PFSK-1 (cell line): Measurements from ENCODE around the gene BCAS3.
A peak's percentile ranks its signal among the peaks of the same experiment; 100 is the strongest.

Experiments used
- FOXP2 ChIP-seq: optimal IDR thresholded peaks from 2 replicates; pipeline ENCODE3; 2011; ENCODE audit warnings: borderline replicate concordance, control low read depth, inconsistent platforms; ENCODE audit not compliant: insufficient read depth; ENCODE audit errors: extremely low read length, extremely low read depth
- POLR2AphosphoS5 ChIP-seq: IDR thresholded peaks from 2 replicates; pipeline ENCODE4 v1.6.1; 2012; ENCODE audit warnings: low read depth, mild to moderate bottlenecking, control low read depth, low read length, moderate library complexity
- SIN3A ChIP-seq: IDR thresholded peaks from 2 replicates; pipeline ENCODE4 v1.6.1; 2012; ENCODE audit warnings: mild to moderate bottlenecking, low read length, moderate library complexity, borderline replicate concordance; ENCODE audit not compliant: insufficient read depth
- TAF1 ChIP-seq: IDR thresholded peaks from 2 replicates; pipeline ENCODE4 v1.6.1; 2012; ENCODE audit warnings: low read length, control low read depth, borderline replicate concordance; ENCODE audit not compliant: insufficient read depth
- TF ChIP-seq, protein P1 (sequence below), 2 experiments: IDR thresholded peaks; 2 replicates each; pipeline versions ENCODE4 v1.6.1 to v1.8.0; 2011 to 2012; ENCODE audit warnings: low read depth in 2 of 2, low read length in 2 of 2, control low read depth in 1 of 2, inconsistent platforms in 1 of 2, mild to moderate bottlenecking in 1 of 2, moderate library complexity in 1 of 2; ENCODE audit not compliant: insufficient read depth in 1 of 2

The BCAS3 gene

DNA sequence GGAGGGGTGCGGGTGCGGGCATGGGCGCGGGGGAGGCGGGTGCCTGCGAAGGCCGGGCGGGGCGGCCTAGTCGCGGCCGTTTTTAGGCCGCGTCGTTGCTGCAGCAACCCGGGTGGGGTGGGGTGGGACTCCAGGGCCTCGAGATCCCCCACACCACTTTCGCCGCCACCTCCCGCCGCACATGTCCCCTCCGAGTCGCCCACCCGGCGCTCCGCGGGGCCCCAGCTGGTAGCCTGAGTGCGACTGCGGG is 733.3 kb downstream of the BCAS3 start:
- TF ChIP-seq, protein P1, sequence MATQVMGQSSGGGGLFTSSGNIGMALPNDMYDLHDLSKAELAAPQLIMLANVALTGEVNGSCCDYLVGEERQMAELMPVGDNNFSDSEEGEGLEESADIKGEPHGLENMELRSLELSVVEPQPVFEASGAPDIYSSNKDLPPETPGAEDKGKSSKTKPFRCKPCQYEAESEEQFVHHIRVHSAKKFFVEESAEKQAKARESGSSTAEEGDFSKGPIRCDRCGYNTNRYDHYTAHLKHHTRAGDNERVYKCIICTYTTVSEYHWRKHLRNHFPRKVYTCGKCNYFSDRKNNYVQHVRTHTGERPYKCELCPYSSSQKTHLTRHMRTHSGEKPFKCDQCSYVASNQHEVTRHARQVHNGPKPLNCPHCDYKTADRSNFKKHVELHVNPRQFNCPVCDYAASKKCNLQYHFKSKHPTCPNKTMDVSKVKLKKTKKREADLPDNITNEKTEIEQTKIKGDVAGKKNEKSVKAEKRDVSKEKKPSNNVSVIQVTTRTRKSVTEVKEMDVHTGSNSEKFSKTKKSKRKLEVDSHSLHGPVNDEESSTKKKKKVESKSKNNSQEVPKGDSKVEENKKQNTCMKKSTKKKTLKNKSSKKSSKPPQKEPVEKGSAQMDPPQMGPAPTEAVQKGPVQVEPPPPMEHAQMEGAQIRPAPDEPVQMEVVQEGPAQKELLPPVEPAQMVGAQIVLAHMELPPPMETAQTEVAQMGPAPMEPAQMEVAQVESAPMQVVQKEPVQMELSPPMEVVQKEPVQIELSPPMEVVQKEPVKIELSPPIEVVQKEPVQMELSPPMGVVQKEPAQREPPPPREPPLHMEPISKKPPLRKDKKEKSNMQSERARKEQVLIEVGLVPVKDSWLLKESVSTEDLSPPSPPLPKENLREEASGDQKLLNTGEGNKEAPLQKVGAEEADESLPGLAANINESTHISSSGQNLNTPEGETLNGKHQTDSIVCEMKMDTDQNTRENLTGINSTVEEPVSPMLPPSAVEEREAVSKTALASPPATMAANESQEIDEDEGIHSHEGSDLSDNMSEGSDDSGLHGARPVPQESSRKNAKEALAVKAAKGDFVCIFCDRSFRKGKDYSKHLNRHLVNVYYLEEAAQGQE (IDR thresholded peaks at IDR 0.05; ENCODE audit: insufficient read depth in 1 of 2, low read depth in 2 of 2, low read length in 2 of 2) = no peak
- TF ChIP-seq POLR2AphosphoS5 (no peak), FOXP2 (no peak), SIN3A (no peak), TAF1 (no peak)

DNA sequence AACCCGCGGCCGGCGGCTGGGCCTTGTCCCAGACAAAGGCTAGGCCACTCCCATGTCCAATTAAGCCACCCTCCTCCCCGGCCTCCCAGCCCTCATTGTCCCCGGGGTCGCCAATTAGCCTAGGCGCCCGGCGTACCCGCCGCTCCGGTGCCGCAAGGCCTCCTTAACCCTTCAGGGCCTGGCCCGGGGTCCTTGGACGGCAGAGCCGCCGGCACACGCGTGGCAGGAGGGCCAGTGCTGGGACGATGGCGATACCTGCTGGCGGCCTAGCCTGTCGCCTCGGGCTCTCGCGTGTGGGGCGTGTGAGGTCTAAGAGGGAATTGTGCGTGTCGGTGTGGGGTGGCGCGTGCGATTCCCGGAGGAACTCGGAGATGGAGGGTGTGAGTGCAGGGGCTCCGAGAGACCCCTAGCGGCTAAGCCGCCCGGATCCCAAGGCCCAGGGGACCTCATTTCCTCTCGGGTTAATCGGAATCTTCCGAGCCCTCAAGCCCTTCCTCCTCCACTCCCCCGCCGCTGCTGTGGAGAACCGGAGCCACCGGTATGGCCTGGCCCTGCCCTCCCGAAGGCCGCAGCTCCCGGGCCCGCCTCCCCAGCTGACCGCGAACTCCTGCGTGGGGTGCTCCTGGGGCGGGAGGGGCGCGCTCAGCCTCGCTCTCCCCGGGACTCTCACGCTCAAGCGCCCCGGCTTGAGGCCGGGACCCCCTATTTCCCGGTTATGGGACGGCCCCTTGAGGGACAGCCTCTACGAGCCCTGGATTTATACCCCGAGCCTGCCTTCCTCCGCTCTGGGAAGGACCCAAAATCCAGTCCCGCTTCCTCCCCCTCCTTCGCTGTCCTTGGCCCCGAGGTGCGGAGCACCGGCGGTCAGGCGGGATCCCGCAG is 733.9 kb downstream of the BCAS3 start:
- TF ChIP-seq, protein P1 (IDR thresholded peaks at IDR 0.05; ENCODE audit: insufficient read depth in 1 of 2, low read depth in 2 of 2, low read length in 2 of 2) = no peak
- no peak for TF ChIP-seq FOXP2
- no peak for TF ChIP-seq SIN3A
- no peak for TF ChIP-seq POLR2AphosphoS5
- TF ChIP-seq TAF1 = no peak

DNA sequence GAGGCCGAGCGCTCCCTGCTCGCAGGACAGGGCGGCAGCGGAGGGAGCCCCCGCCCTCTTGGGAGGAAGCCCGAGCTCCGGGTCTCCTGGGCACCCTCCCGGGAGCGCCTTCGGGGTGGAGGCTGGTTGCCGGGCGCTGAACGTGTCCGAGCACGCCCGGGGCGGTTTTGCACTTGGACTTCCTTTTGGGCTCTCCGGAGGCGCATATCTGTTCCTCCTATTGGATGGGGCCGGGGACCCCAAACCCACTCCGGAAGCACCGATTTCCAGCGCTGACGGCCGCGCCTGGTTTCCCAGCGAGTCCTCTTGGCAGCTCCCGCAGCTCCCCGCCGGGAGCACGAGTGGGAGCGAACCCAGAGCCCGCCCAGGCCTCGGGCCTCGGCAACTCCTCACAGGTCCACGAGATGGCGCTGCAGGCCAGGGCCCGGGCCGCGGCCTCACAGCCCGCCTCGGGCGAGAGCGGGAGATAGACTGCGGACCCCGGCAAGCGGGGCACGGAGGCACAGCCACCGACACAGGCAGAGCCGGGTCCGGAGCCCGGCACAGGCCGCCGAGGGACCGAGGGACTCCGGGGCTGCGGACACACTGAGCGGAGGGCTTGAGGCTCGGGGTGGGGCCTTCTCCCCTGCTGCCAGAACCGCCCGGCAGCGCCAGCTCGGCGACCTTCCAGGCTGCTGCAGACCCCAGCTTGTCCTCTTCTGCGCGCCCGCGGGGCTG is 734.6 kb downstream of the BCAS3 start:
- TF ChIP-seq POLR2AphosphoS5 (no peak), FOXP2 (peak; percentile 76), SIN3A (no peak)

DNA sequence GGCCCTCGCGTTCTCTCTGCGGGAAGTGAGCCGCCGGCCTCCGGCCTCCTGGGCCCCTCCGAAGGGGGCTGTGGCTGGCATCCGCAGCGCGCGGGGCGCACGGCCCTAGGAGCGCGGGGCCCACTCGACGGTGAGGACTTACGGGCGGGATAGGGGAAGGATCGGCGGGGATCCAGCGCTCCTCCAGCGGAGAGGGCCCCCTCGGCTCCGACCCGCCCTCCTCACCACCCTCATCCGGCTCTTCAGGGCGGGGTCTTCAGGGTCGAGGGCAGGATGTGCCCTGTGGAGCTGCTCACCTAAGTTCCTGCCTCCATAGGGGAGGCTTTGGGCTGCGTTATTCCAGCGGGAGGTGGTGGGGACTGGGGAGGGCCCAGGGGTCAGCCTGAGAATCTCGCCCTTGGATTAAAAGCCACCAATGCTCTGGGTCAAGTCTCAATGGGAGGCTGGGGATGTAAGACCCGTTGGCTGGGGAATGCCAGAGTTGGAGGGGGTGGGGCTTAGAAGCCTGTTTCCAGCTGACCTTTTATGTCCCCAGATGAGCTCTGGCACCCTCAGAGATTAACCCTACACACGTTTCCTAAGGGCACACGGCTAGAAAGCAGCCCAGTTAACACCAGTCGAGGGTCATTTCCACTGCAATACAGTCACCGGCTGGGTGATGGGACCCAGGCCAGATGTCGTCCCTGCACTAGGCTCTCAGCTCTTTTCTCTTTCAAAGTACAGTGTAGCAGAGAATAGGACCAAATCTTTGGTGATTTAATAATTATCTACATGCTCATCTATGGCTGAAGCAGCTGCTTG is 735.4 kb downstream of the BCAS3 start:
- TF ChIP-seq SIN3A (no peak), TAF1 (no peak), POLR2AphosphoS5 (no peak), FOXP2 (no peak)
- TF ChIP-seq, protein P1 (IDR thresholded peaks at IDR 0.05; ENCODE audit: insufficient read depth in 1 of 2, low read depth in 2 of 2, low read length in 2 of 2) = no peak

DNA sequence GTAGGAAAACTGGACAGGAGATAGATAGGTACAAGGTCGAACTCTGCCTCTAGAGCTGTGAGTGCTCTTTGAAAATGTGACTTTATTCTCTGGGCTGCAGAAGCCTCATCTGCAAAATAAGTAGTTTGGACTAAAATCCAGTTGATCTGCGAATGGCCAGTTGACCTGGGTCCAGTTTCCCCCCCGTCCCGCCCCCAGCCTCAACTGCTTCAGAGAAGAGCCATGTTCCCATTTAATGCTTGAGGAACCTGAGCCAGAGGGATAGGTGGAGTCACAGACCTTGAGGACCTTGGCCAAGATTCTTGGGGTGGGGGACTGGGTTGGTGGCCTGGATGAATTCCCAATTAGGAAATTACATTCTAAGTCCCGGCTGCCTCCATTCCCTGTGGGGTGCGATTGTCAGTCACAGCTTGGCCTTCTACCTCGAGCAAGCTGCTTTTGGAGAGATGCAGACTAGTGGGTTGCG is 736.0 kb downstream of the BCAS3 start:
- TF ChIP-seq, protein P1 (IDR thresholded peaks at IDR 0.05; ENCODE audit: insufficient read depth in 1 of 2, low read depth in 2 of 2, low read length in 2 of 2) = no peak
- no peak for TF ChIP-seq POLR2AphosphoS5
- TF ChIP-seq TAF1 = no peak
- TF ChIP-seq FOXP2 = no peak
- no peak for TF ChIP-seq SIN3A
